GM12872 (cell line): ENCODE data around the gene FGF18.

Source experiments
- CTCF ChIP-seq: IDR thresholded peaks from 3 replicates; pipeline ENCODE4 v1.5.1; 2011; ENCODE audit warnings: low read depth, mild to moderate bottlenecking, low read length, moderate library complexity; ENCODE audit not compliant: insufficient read depth

FGF18 gene

DNA sequence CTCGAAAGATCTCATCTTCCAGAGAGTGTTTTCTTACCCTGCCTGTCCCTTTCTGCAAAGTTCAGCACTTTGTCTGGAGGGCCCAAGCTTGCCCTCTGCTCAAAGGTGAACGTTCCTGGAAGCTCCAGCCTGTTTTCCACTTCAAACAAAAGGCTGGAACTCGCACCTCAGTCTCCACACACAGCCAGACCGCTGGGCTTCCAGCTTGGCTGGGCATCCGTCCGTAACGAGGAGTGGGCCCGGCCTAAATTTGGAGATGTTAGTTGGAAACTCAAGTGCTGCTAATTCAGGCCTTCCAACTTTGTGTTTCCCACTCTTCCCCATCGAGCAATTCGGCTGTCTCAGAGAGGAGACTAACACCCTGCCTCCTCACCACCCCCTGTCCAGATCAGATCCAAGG, 35.1 kb downstream of the FGF18 start:
- no peak for TF ChIP-seq CTCF

GRCh38 chr5:171455522-171455921, 36.1 kb downstream of the FGF18 start:
- no peak for TF ChIP-seq CTCF

DNA sequence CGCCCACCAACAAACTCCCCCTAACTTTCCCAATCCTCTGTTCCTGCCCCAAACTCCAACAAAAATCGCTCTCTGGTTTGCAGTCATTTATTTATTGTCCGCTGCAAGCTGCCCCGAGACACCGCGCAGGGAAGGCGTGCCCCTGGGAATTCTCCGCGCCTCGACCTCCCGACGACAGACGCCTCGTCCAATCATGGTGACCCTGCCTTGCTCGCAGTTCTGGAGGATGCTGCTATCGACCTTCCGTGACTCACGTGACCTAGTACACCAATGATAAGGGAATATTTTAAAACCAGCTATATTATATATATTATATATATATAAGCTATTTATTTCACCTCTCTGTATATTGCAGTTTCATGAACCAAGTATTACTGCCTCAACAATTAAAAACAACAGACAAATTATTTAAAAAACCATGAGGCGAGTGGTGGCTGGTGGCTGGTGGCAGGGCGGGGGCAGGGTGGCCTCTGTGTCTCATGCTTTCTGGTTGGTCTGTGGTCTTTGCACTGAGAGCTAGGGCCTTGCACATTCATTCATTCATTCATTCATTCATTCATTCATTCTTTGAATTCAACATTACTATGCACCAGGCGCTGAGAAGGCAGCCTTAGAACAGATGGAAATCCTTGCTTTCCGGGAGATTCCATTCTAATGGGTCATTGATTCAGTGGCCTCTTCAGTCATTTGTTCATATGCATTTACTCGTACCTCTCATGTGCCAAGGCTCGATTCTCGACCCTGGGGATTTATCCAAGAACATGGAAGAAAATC, 37.9 kb downstream of the FGF18 start:
- TF ChIP-seq CTCF: no peak

DNA sequence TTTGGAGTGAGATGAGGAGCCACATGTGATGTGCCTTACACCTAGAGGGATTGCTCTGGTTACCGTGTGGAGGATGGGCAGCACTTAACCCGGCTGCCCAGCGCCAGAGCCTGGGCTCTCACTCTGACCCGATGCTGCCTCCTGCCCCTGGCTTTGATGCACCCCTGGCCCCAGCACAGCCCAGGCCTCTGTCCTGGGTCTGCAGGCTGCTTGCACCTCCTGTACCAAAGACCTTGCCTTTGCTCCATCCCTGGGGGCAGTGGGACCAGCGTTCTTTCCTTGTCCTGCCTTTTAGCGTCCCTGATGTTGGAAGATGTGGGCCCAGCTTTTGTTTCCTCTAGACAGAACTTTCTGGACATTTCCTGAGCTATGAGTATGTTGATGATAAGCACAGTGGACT, 40.4 kb downstream of the FGF18 start:
- TF ChIP-seq CTCF: no peak

- no peak for TF ChIP-seq CTCF
These were observed 42.9 kb downstream of the FGF18 start for GRCh38 chr5:171462136-171462927.

DNA sequence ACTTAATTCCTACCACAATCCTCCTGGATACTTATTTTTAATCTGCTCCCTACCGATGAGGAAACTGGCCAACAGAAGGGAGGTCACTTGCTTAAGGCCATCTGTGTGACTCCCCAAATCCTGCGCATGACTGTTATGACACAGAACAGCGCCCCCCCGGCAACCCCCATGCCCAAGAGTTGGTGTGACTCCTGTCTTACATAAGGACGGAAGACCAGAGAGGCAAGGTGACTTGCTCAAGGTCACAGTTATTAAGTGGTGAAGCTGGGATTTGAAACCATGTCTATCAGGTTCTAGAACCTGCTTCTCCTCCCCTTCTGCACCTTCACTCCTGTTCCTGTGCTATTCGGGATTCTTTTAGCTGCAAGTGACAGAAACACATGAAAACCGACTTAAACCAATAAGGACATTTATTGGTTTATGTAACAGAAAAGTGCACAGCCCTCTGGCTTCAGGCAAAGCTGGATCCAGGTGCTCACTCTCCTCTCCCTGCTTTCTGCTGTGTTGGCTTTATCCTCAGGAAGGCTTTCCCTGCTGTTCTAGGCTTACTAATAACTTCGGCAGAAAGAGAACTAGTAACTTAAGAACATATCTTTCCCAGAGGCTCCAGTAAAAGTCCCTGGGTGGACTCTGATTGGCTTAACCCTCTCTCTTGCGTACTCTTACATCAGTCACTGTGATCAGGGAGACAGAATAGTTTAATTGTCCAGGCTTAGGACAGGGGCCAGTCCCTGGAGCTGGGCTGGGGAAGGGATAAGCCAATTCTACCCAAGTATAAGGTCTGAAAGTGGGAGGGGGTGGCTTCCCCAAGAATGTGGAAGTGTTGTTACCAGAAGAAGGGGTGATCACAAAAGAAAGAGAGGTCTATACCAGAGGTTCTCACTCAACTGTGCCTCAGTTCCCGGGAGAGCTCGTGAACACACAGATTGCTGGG, 43.7 kb downstream of the FGF18 start:
- no peak for TF ChIP-seq CTCF

DNA sequence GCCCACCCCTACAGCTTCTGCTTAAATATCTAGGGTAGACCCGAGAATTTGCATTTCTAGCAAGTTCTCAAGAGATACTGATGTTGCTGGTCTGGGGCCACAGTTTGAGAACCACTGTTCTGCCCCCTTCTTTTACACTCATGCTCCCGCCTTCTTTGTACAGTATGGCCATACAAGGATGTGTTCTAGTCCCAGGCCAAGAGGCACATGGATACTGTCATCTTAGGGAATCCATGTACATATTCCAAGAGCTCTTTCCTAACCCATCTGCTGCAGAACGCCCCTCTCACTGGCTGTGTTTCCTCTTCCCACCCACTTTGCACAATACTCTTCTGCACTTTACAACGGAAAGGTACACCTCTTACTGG, 44.4 kb downstream of the FGF18 start:
- no peak for TF ChIP-seq CTCF
